HL-60 (cell line): ENCODE measurements around the gene SERTAD1.

Source experiments
- DNase-seq, 2 experiments: peaks; one replicate each; pipeline ENCODE4 v3.0.0-alpha.2; 2010 to 2020; ENCODE audit warnings: low read depth in 1 of 2, low spot score in 1 of 2
- H3K27ac ChIP-seq: fragments of 250-450 bp; sonication (Bioruptor Pico); replicated peaks from 2 replicates; pipeline ENCODE4 v1.5.1; 2020; ENCODE audit warnings: mild to moderate bottlenecking, moderate library complexity
- H3K27me3 ChIP-seq: fragments of 250-450 bp; sonication (Bioruptor Pico); 2 replicates; pipeline ENCODE4 v1.5.1; 2021; ENCODE audit warnings: mild to moderate bottlenecking, moderate library complexity; ENCODE audit not compliant: insufficient read depth, poor library complexity, severe bottlenecking
- H3K4me3 ChIP-seq: replicated peaks from 2 replicates; pipeline ENCODE4 v1.5.1; 2011; ENCODE audit warnings: mild to moderate bottlenecking, control low read depth, low read length; ENCODE audit not compliant: insufficient read depth
- GABPA ChIP-seq: IDR thresholded peaks from 2 replicates; pipeline ENCODE4 v1.6.1; 2012; ENCODE audit warnings: low read depth
- POLR2AphosphoS5 ChIP-seq: IDR thresholded peaks from 2 replicates; pipeline ENCODE4 v1.6.1; 2012; ENCODE audit warnings: low read depth
- SPI1 ChIP-seq: IDR thresholded peaks from 2 replicates; pipeline ENCODE4 v1.6.1; 2012; ENCODE audit warnings: low read depth, mild to moderate bottlenecking, borderline replicate concordance
- TF ChIP-seq, protein P1 (sequence below): IDR thresholded peaks from 2 replicates; pipeline ENCODE4 v1.6.1; 2012; ENCODE audit warnings: low read depth; ENCODE audit not compliant: insufficient replicate concordance
- TF ChIP-seq, protein P2 (sequence below): IDR thresholded peaks from one replicate; pipeline ENCODE4 v1.5.1; 2011; ENCODE audit warnings: low read length, control low read depth, inconsistent platforms; ENCODE audit not compliant: insufficient read depth

SERTAD1 gene

GRCh38 chr19:40414542-40415535, 11.0 kb downstream of the SERTAD1 start:
- no peak overlapping the region for H3K27ac ChIP-seq
- no peak for TF ChIP-seq GABPA
- no peak for TF ChIP-seq POLR2AphosphoS5
- no peak for TF ChIP-seq SPI1
- TF ChIP-seq, protein P1, sequence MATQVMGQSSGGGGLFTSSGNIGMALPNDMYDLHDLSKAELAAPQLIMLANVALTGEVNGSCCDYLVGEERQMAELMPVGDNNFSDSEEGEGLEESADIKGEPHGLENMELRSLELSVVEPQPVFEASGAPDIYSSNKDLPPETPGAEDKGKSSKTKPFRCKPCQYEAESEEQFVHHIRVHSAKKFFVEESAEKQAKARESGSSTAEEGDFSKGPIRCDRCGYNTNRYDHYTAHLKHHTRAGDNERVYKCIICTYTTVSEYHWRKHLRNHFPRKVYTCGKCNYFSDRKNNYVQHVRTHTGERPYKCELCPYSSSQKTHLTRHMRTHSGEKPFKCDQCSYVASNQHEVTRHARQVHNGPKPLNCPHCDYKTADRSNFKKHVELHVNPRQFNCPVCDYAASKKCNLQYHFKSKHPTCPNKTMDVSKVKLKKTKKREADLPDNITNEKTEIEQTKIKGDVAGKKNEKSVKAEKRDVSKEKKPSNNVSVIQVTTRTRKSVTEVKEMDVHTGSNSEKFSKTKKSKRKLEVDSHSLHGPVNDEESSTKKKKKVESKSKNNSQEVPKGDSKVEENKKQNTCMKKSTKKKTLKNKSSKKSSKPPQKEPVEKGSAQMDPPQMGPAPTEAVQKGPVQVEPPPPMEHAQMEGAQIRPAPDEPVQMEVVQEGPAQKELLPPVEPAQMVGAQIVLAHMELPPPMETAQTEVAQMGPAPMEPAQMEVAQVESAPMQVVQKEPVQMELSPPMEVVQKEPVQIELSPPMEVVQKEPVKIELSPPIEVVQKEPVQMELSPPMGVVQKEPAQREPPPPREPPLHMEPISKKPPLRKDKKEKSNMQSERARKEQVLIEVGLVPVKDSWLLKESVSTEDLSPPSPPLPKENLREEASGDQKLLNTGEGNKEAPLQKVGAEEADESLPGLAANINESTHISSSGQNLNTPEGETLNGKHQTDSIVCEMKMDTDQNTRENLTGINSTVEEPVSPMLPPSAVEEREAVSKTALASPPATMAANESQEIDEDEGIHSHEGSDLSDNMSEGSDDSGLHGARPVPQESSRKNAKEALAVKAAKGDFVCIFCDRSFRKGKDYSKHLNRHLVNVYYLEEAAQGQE = no peak
- TF ChIP-seq, protein P2, sequence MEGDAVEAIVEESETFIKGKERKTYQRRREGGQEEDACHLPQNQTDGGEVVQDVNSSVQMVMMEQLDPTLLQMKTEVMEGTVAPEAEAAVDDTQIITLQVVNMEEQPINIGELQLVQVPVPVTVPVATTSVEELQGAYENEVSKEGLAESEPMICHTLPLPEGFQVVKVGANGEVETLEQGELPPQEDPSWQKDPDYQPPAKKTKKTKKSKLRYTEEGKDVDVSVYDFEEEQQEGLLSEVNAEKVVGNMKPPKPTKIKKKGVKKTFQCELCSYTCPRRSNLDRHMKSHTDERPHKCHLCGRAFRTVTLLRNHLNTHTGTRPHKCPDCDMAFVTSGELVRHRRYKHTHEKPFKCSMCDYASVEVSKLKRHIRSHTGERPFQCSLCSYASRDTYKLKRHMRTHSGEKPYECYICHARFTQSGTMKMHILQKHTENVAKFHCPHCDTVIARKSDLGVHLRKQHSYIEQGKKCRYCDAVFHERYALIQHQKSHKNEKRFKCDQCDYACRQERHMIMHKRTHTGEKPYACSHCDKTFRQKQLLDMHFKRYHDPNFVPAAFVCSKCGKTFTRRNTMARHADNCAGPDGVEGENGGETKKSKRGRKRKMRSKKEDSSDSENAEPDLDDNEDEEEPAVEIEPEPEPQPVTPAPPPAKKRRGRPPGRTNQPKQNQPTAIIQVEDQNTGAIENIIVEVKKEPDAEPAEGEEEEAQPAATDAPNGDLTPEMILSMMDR = no peak
- H3K4me3 ChIP-seq = no peak overlapping the region
- H3K27me3 ChIP-seq = no peaks in the 10 kb centered on the region
- no peak for DNase-seq

DNA sequence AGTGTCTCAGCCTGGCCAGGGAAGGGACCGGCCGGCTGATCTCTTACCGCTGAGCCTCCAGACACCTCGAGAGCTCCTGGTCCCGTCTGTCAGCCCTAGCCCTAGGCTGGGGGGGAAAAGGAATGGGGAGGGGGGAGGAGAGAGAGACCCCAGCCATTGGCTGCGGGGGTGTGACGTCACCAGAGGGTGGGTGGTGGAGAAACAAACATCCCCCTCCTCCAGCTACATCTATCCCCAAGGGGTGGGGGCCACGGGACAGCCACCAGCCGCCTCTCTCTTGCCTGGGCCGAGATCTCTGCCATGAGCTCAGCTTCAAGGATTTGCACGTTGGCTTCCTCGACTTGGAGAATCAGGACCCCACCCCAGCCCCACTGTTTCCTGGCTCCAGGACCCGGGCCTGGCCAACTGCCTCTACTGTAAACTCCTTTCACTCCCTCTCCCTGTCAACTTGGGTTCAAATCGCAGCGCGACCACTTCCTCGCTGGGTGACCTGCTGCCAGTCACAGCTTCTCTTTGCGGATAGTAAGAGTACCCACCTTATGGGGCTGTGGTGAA, 12.4 kb downstream of the SERTAD1 start, which contains the start of gene PRX:
PRX (minus strand) TSS at position 88 of the 555 bp plus-strand sequence. CDS start 5,446 bp downstream, outside the sequence.
- TF ChIP-seq SPI1 = no peak
- no peak for TF ChIP-seq POLR2AphosphoS5
- TF ChIP-seq, protein P1 = no peak
- TF ChIP-seq GABPA = no peak
- TF ChIP-seq, protein P2 = no peak
- H3K27ac ChIP-seq = no peak within 1 kb of the TSS
- no peaks in the 10 kb centered on the region for H3K27me3 ChIP-seq
- no peak within 1 kb of the TSS for H3K4me3 ChIP-seq
- DNase-seq = no peak

DNA sequence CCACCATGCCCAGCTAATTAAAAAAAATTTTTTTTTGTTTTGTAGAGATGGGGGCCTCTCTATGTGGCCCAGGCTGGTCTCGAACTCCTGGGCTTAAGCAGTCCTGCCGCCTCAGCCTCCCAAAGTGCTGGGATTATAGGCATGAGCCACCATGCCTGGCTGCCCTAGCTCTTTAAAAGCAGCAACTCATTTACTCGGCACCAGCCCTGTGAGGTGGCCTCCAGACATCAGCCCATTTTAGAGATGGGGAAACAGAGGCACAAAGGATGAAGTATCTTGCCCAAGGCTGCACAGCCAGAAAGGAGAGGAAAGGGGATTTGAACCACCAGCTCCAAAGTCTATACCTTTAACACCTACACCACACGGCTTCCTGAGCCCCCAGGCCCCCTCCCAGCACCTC, 12.9 kb downstream of the SERTAD1 start:
- Histone ChIP-seq H3K27me3 (no peaks in the 10 kb centered on the region), H3K27ac (no peak overlapping the region), H3K4me3 (no peak overlapping the region)
- no peak for DNase-seq
- TF ChIP-seq, protein P2 = no peak
- no peak for TF ChIP-seq SPI1
- TF ChIP-seq, protein P1 = no peak
- no peak for TF ChIP-seq POLR2AphosphoS5
- no peak for TF ChIP-seq GABPA
